Measurements from ENCODE around the gene NAALADL2.
"Not testable (repeated sequence)": the region's sequence is repeated elsewhere in the genome, so short reads cannot be mapped to it uniquely, and the experiment has no call there.

The NAALADL2 gene

GRCh38 chr3:175477651-175478224 lies 618.6 kb downstream of the NAALADL2 start:
- peak in 1 of 56 donors; percentile 47 for DNase-seq

GRCh38 chr3:175478301-175478700 lies 619.2 kb downstream of the NAALADL2 start:
- DNase-seq = no peak

GRCh38 chr3:175479175-175479574 lies 620.0 kb downstream of the NAALADL2 start:
- DNase-seq = no peak

- no peak for DNase-seq
These were observed 620.7 kb downstream of the NAALADL2 start for GRCh38 chr3:175479800-175480199.

GRCh38 chr3:175484666-175485065 lies 625.5 kb downstream of the NAALADL2 start:
- no peak for DNase-seq

- DNase-seq = no peak
These were observed 626.3 kb downstream of the NAALADL2 start for GRCh38 chr3:175485436-175485835.

GRCh38 chr3:175486255-175486654 lies 627.1 kb downstream of the NAALADL2 start:
- no peak for DNase-seq

GRCh38 chr3:175489406-175489805 lies 630.3 kb downstream of the NAALADL2 start:
- no peak for DNase-seq

- no peak for DNase-seq
These were observed 634.2 kb downstream of the NAALADL2 start for GRCh38 chr3:175493301-175493700.

GRCh38 chr3:175495331-175495730 lies 636.2 kb downstream of the NAALADL2 start:
- DNase-seq = no peak

GRCh38 chr3:175502155-175502554 lies 643.0 kb downstream of the NAALADL2 start:
- DNase-seq = no peak

GRCh38 chr3:175511219-175511785 lies 652.2 kb downstream of the NAALADL2 start:
- no peak for DNase-seq

GRCh38 chr3:175512700-175513099 lies 653.6 kb downstream of the NAALADL2 start:
- peak in 36 of 56 donors; percentile 1 to 70 (median 20) for DNase-seq

- no peak for DNase-seq
These were observed 659.3 kb downstream of the NAALADL2 start for GRCh38 chr3:175518459-175518858.

GRCh38 chr3:175521406-175521805 lies 662.3 kb downstream of the NAALADL2 start:
- DNase-seq = no peak

- no peak for DNase-seq
These were observed 667.1 kb downstream of the NAALADL2 start for GRCh38 chr3:175526191-175526590.

- DNase-seq = no peak
These were observed 667.6 kb downstream of the NAALADL2 start for GRCh38 chr3:175526609-175527280.

GRCh38 chr3:175528693-175529092 lies 669.6 kb downstream of the NAALADL2 start:
- not testable (repeated sequence) for DNase-seq

- DNase-seq = no peak
These were observed 676.2 kb downstream of the NAALADL2 start for GRCh38 chr3:175535351-175535750.

GRCh38 chr3:175546115-175546514 lies 687.0 kb downstream of the NAALADL2 start:
- no peak for DNase-seq

- DNase-seq = no peak
These were observed 693.8 kb downstream of the NAALADL2 start for GRCh38 chr3:175552929-175553328.

GRCh38 chr3:175554801-175555200 lies 695.7 kb downstream of the NAALADL2 start:
- DNase-seq = no peak

GRCh38 chr3:175558261-175558660 lies 699.1 kb downstream of the NAALADL2 start:
- no peak for DNase-seq

All from amygdala (tissue), 56 donors.